Measurements from ENCODE around the gene FYN.

Gene FYN

GRCh38 chr6:111880181-111880888, 7.1 kb upstream of the FYN start:
- H3K27me3 ChIP-seq (ENCODE audit: control insufficient read depth, insufficient read depth, low read length), result no peaks in the 10 kb centered on the region
- H3K4me1 ChIP-seq (ENCODE audit: control insufficient read depth, insufficient read depth, low read length), result peaks cover 10% of the 10 kb centered on the region
- H3K9me3 ChIP-seq (ENCODE audit: control insufficient read depth, insufficient read depth, low read length), result no peaks in the 10 kb centered on the region
- H3K36me3 ChIP-seq (ENCODE audit: control insufficient read depth, insufficient read depth, low read length), result no peaks in the 10 kb centered on the region
- no peak overlapping the region for H3K4me3 ChIP-seq (ENCODE audit: low read depth, low read length)
- H3K9ac ChIP-seq (ENCODE audit: low read depth, low read length), result no peak overlapping the region
- no peak overlapping the region for H3K27ac ChIP-seq (ENCODE audit: low read depth, low read length)

GRCh38 chr6:111875741-111876140, 2.5 kb upstream of the FYN start:
- Histone ChIP-seq H3K9me3 (ENCODE audit: control insufficient read depth, insufficient read depth, low read length) (no peaks in the 10 kb centered on the region), H3K36me3 (ENCODE audit: control insufficient read depth, insufficient read depth, low read length) (no peaks in the 10 kb centered on the region), H3K9ac (ENCODE audit: low read depth, low read length) (no peak overlapping the region), H3K4me1 (ENCODE audit: control insufficient read depth, insufficient read depth, low read length) (peaks cover 7% of the 10 kb centered on the region; the same call in 1 of the 2 replicates), H3K27me3 (ENCODE audit: control insufficient read depth, insufficient read depth, low read length) (no peaks in the 10 kb centered on the region), H3K4me3 (ENCODE audit: low read depth, low read length) (no peak overlapping the region), H3K27ac (ENCODE audit: low read depth, low read length) (no peak overlapping the region)

- peaks cover 21% of the 10 kb centered on the region for H3K4me1 ChIP-seq (ENCODE audit: control insufficient read depth, insufficient read depth, low read length)
- H3K9ac ChIP-seq (ENCODE audit: low read depth, low read length), result no peak overlapping the region
- no peaks in the 10 kb centered on the region for H3K27me3 ChIP-seq (ENCODE audit: control insufficient read depth, insufficient read depth, low read length)
- H3K27ac ChIP-seq (ENCODE audit: low read depth, low read length), result no peak overlapping the region
- peak overlapping the region; percentile 80 for H3K4me3 ChIP-seq (ENCODE audit: low read depth, low read length)
- no peaks in the 10 kb centered on the region for H3K9me3 ChIP-seq (ENCODE audit: control insufficient read depth, insufficient read depth, low read length)
- H3K36me3 ChIP-seq (ENCODE audit: control insufficient read depth, insufficient read depth, low read length), result no peaks in the 10 kb centered on the region
Observed at GRCh38 chr6:111874025-111874415, 768 bp upstream of the FYN start.

GRCh38 chr6:111872401-111873177, 663 bp downstream of the FYN start:
- no peaks in the 10 kb centered on the region for H3K36me3 ChIP-seq (ENCODE audit: control insufficient read depth, insufficient read depth, low read length)
- H3K9me3 ChIP-seq (ENCODE audit: control insufficient read depth, insufficient read depth, low read length), result no peaks in the 10 kb centered on the region
- H3K9ac ChIP-seq (ENCODE audit: low read depth, low read length), result peak overlapping the region; percentile 42
- H3K27me3 ChIP-seq (ENCODE audit: control insufficient read depth, insufficient read depth, low read length), result no peaks in the 10 kb centered on the region
- peak overlapping the region; percentile 82 for H3K27ac ChIP-seq (ENCODE audit: low read depth, low read length)
- H3K4me1 ChIP-seq (ENCODE audit: control insufficient read depth, insufficient read depth, low read length), result peaks cover 29% of the 10 kb centered on the region
- peak overlapping the region; percentile 80 for H3K4me3 ChIP-seq (ENCODE audit: low read depth, low read length)

- Histone ChIP-seq H3K27me3 (ENCODE audit: control insufficient read depth, insufficient read depth, low read length) (no peaks in the 10 kb centered on the region), H3K27ac (ENCODE audit: low read depth, low read length) (peak overlapping the region; percentile 82), H3K9ac (ENCODE audit: low read depth, low read length) (peak overlapping the region; percentile 24; the same call in 1 of the 2 replicates)
Observed at GRCh38 chr6:111871725-111872400, 1.4 kb downstream of the FYN start.

GRCh38 chr6:111871207-111871606, 2.0 kb downstream of the FYN start:
- Histone ChIP-seq H3K9ac (ENCODE audit: low read depth, low read length) (no peak overlapping the region), H3K27me3 (ENCODE audit: control insufficient read depth, insufficient read depth, low read length) (no peaks in the 10 kb centered on the region), H3K27ac (ENCODE audit: low read depth, low read length) (peak overlapping the region; percentile 82), H3K4me3 (ENCODE audit: low read depth, low read length) (peak overlapping the region; percentile 80), H3K9me3 (ENCODE audit: control insufficient read depth, insufficient read depth, low read length) (no peaks in the 10 kb centered on the region), H3K36me3 (ENCODE audit: control insufficient read depth, insufficient read depth, low read length) (no peaks in the 10 kb centered on the region), H3K4me1 (ENCODE audit: control insufficient read depth, insufficient read depth, low read length) (peaks cover 38% of the 10 kb centered on the region)

More at GRCh38 chr6:111871725-111872400, 1.4 kb downstream of the FYN start:
- H3K4me3 ChIP-seq (ENCODE audit: low read depth, low read length), result peak overlapping the region; percentile 80
- no peaks in the 10 kb centered on the region for H3K36me3 ChIP-seq (ENCODE audit: control insufficient read depth, insufficient read depth, low read length)
- H3K9me3 ChIP-seq (ENCODE audit: control insufficient read depth, insufficient read depth, low read length), result no peaks in the 10 kb centered on the region
- H3K4me1 ChIP-seq (ENCODE audit: control insufficient read depth, insufficient read depth, low read length), result peaks cover 32% of the 10 kb centered on the region

GRCh38 chr6:111870742-111871064, 2.5 kb downstream of the FYN start:
- no peaks in the 10 kb centered on the region for H3K36me3 ChIP-seq (ENCODE audit: control insufficient read depth, insufficient read depth, low read length)
- H3K9ac ChIP-seq (ENCODE audit: low read depth, low read length), result no peak overlapping the region
- H3K27me3 ChIP-seq (ENCODE audit: control insufficient read depth, insufficient read depth, low read length), result no peaks in the 10 kb centered on the region
- H3K4me1 ChIP-seq (ENCODE audit: control insufficient read depth, insufficient read depth, low read length), result peaks cover 44% of the 10 kb centered on the region
- H3K4me3 ChIP-seq (ENCODE audit: low read depth, low read length), result no peak overlapping the region
- no peaks in the 10 kb centered on the region for H3K9me3 ChIP-seq (ENCODE audit: control insufficient read depth, insufficient read depth, low read length)
- no peak overlapping the region for H3K27ac ChIP-seq (ENCODE audit: low read depth, low read length)

- Histone ChIP-seq H3K4me3 (ENCODE audit: low read depth, low read length) (no peak overlapping the region), H3K27me3 (ENCODE audit: control insufficient read depth, insufficient read depth, low read length) (no peaks in the 10 kb centered on the region), H3K9me3 (ENCODE audit: control insufficient read depth, insufficient read depth, low read length) (no peaks in the 10 kb centered on the region), H3K9ac (ENCODE audit: low read depth, low read length) (no peak overlapping the region), H3K36me3 (ENCODE audit: control insufficient read depth, insufficient read depth, low read length) (no peaks in the 10 kb centered on the region), H3K4me1 (ENCODE audit: control insufficient read depth, insufficient read depth, low read length) (peaks cover 49% of the 10 kb centered on the region), H3K27ac (ENCODE audit: low read depth, low read length) (no peak overlapping the region)
Observed at GRCh38 chr6:111870051-111870741, 3.1 kb downstream of the FYN start.

- H3K27me3 ChIP-seq (ENCODE audit: control insufficient read depth, insufficient read depth, low read length), result no peaks in the 10 kb centered on the region
Observed at GRCh38 chr6:111866857-111867256, 6.4 kb downstream of the FYN start.

GRCh38 chr6:111865909-111866546, 7.2 kb downstream of the FYN start:
- H3K36me3 ChIP-seq (ENCODE audit: control insufficient read depth, insufficient read depth, low read length), result no peaks in the 10 kb centered on the region
- peak overlapping the region; percentile 11 for H3K27ac ChIP-seq (ENCODE audit: low read depth, low read length)
- no peak overlapping the region for H3K4me3 ChIP-seq (ENCODE audit: low read depth, low read length)
- no peaks in the 10 kb centered on the region for H3K9me3 ChIP-seq (ENCODE audit: control insufficient read depth, insufficient read depth, low read length)
- no peak overlapping the region for H3K9ac ChIP-seq (ENCODE audit: low read depth, low read length)
- no peaks in the 10 kb centered on the region for H3K27me3 ChIP-seq (ENCODE audit: control insufficient read depth, insufficient read depth, low read length)
- peaks cover 85% of the 10 kb centered on the region for H3K4me1 ChIP-seq (ENCODE audit: control insufficient read depth, insufficient read depth, low read length)

More at GRCh38 chr6:111866857-111867256, 6.4 kb downstream of the FYN start:
- Histone ChIP-seq H3K9me3 (ENCODE audit: control insufficient read depth, insufficient read depth, low read length) (no peaks in the 10 kb centered on the region), H3K27ac (ENCODE audit: low read depth, low read length) (peak overlapping the region; percentile 11), H3K4me3 (ENCODE audit: low read depth, low read length) (no peak overlapping the region), H3K9ac (ENCODE audit: low read depth, low read length) (no peak overlapping the region), H3K36me3 (ENCODE audit: control insufficient read depth, insufficient read depth, low read length) (no peaks in the 10 kb centered on the region), H3K4me1 (ENCODE audit: control insufficient read depth, insufficient read depth, low read length) (peaks cover 81% of the 10 kb centered on the region)

All from HUES48 (cell line).